H9 (cell line): Measurements from ENCODE around the gene TYMP. TPM values are rescaled to one million over a fixed set of nuclear protein-coding genes. Genes with fewer than 3 reads are reported as not detected.

Experiments used
- DNase-seq: peaks from one replicate; pipeline ENCODE4 v3.0.0-alpha.2; 2017
- H2AFZ ChIP-seq: one replicate; pipeline ENCODE4 v1.6.1; 2013; ENCODE audit warnings: mild to moderate bottlenecking, low read length, control low read depth, moderate library complexity
- H2AK5ac ChIP-seq: 2 replicates; pipeline ENCODE4 v1.6.1; 2013; ENCODE audit warnings: low read length, control low read depth, mixed read lengths; ENCODE audit not compliant: insufficient read length
- H2BK120ac ChIP-seq: one replicate; pipeline ENCODE4 v1.6.1; 2013; ENCODE audit warnings: low read depth, mild to moderate bottlenecking, low read length, control low read depth, inconsistent platforms; ENCODE audit not compliant: poor library complexity, severe bottlenecking
- H2BK12ac ChIP-seq: 2 replicates; pipeline ENCODE4 v1.6.1; 2013; ENCODE audit warnings: low read length, control low read depth, mixed read lengths, low read depth; ENCODE audit not compliant: insufficient read length
- H2BK15ac ChIP-seq: 2 replicates; pipeline ENCODE4 v1.6.1; 2013; ENCODE audit warnings: low read depth, low read length, control low read depth
- H2BK20ac ChIP-seq: one replicate; pipeline ENCODE4 v1.6.1; 2013; ENCODE audit warnings: low read depth, mild to moderate bottlenecking, low read length, control low read depth, inconsistent platforms; ENCODE audit not compliant: poor library complexity, severe bottlenecking
- H2BK5ac ChIP-seq: 2 replicates; pipeline ENCODE4 v1.6.1; 2013; ENCODE audit warnings: low read length, control low read depth, mixed read lengths; ENCODE audit not compliant: insufficient read length
- H3K14ac ChIP-seq: 2 replicates; pipeline ENCODE4 v1.6.1; 2013; ENCODE audit warnings: low read length, control low read depth; ENCODE audit not compliant: insufficient read depth
- H3K18ac ChIP-seq: 2 replicates; pipeline ENCODE4 v1.6.1; 2013; ENCODE audit warnings: low read depth, mild to moderate bottlenecking, mixed read lengths, low read length, control low read depth; ENCODE audit not compliant: insufficient read length
- H3K23ac ChIP-seq: 2 replicates; pipeline ENCODE4 v1.6.1; 2013; ENCODE audit warnings: low read length, control low read depth, mixed read lengths, low read depth; ENCODE audit not compliant: insufficient read length
- H3K23me2 ChIP-seq: 2 replicates; pipeline ENCODE4 v1.6.1; 2013; ENCODE audit warnings: low read depth, mild to moderate bottlenecking, mixed read lengths, low read length, control low read depth; ENCODE audit not compliant: insufficient read length, poor library complexity, severe bottlenecking
- H3K27ac ChIP-seq: 2 replicates; pipeline ENCODE4 v1.5.1; 2013; ENCODE audit warnings: low read length, control low read depth, mixed read lengths, low read depth; ENCODE audit not compliant: insufficient read length
- H3K27me3 ChIP-seq: 2 replicates; pipeline ENCODE4 v1.6.1; 2013; ENCODE audit warnings: low read length, control low read depth, inconsistent platforms; ENCODE audit not compliant: insufficient read depth
- H3K4ac ChIP-seq: 2 replicates; pipeline ENCODE4 v1.6.1; 2013; ENCODE audit warnings: low read depth, mild to moderate bottlenecking, control low read depth, inconsistent platforms, low read length, moderate library complexity
- H3K4me1 ChIP-seq: 2 replicates; pipeline ENCODE4 v1.6.1; 2013; ENCODE audit warnings: low read length, control low read depth, inconsistent platforms; ENCODE audit not compliant: insufficient read depth
- H3K4me2 ChIP-seq: 2 replicates; pipeline ENCODE4 v1.6.1; 2013; ENCODE audit warnings: low read length, control low read depth, mixed read lengths; ENCODE audit not compliant: insufficient read length, insufficient read depth
- H3K56ac ChIP-seq: 2 replicates; pipeline ENCODE4 v1.6.1; 2013; ENCODE audit warnings: low read depth, mild to moderate bottlenecking, mixed read lengths, low read length, control low read depth; ENCODE audit not compliant: insufficient read length
- H3K79me1 ChIP-seq: 2 replicates; pipeline ENCODE4 v1.6.1; 2013; ENCODE audit warnings: low read depth, mild to moderate bottlenecking, moderate library complexity, low read length, control low read depth, inconsistent platforms; ENCODE audit not compliant: insufficient read depth, poor library complexity, severe bottlenecking
- H3K79me2 ChIP-seq: 2 replicates; pipeline ENCODE4 v1.6.1; 2013; ENCODE audit warnings: low read length, control low read depth, inconsistent platforms; ENCODE audit not compliant: insufficient read depth
- H3K9ac ChIP-seq: 2 replicates; pipeline ENCODE4 v1.6.1; 2013; ENCODE audit warnings: low read length, control low read depth, mixed read lengths; ENCODE audit not compliant: insufficient read length; ENCODE audit errors: extremely low read depth
- H3K9me3 ChIP-seq: one replicate; pipeline ENCODE4 v1.6.1; 2013; ENCODE audit warnings: low read depth, low read length, inconsistent platforms; ENCODE audit not compliant: control insufficient read depth
- H3T11ph ChIP-seq: one replicate; pipeline ENCODE4 v1.6.1; 2013; ENCODE audit warnings: mild to moderate bottlenecking, low read length, control low read depth, inconsistent platforms
- H4K20me1 ChIP-seq: one replicate; pipeline ENCODE4 v1.6.1; 2013; ENCODE audit not compliant: control insufficient read depth, insufficient read length, insufficient read depth
- H4K5ac ChIP-seq: 2 replicates; pipeline ENCODE4 v1.6.1; 2013; ENCODE audit warnings: low read depth, mild to moderate bottlenecking, mixed read lengths, low read length, control low read depth; ENCODE audit not compliant: insufficient read length
- H4K8ac ChIP-seq: replicated peaks from 2 replicates; pipeline ENCODE4 v1.6.1; 2013; ENCODE audit warnings: low read length, control low read depth, mixed read lengths, low read depth; ENCODE audit not compliant: insufficient read length
- H4K91ac ChIP-seq: 2 replicates; pipeline ENCODE4 v1.6.1; 2013; ENCODE audit warnings: low read depth, mild to moderate bottlenecking, moderate library complexity, mixed read lengths, low read length, control low read depth; ENCODE audit not compliant: insufficient read length
- H3K27ac Mint-ChIP-seq, 3 experiments: 2 replicates in 2 of 3; 3 replicates in 1 of 3; pipeline ENCODE4 v1.8.0; 2020 to 2021; ENCODE audit warnings: mixed read lengths in 3 of 3, mild to moderate bottlenecking in 1 of 3, moderate library complexity in 1 of 3
- H3K27me3 Mint-ChIP-seq: 2 replicates; pipeline ENCODE4 v1.8.0; 2021; ENCODE audit warnings: low read depth, mild to moderate bottlenecking, moderate library complexity, mixed read lengths
- H3K36me3 Mint-ChIP-seq, 3 experiments: 2 replicates in 2 of 3; 3 replicates in 1 of 3; pipeline ENCODE4 v1.8.0; 2020 to 2021; ENCODE audit warnings: low read depth in 3 of 3, mixed read lengths in 3 of 3; ENCODE audit not compliant: insufficient read depth in 1 of 3
- H3K4me1 Mint-ChIP-seq, 2 experiments: 2 replicates each; pipeline ENCODE4 v1.8.0; 2020; ENCODE audit warnings: mixed read lengths in 2 of 2
- H3K4me3 Mint-ChIP-seq, 2 experiments: 2 replicates in 1 of 2; 3 replicates in 1 of 2; pipeline ENCODE4 v1.8.0; 2020 to 2021; ENCODE audit warnings: mild to moderate bottlenecking in 2 of 2, mixed read lengths in 2 of 2, moderate library complexity in 1 of 2
- H3K9me3 Mint-ChIP-seq, 2 experiments: 2 replicates in 1 of 2; 3 replicates in 1 of 2; pipeline ENCODE4 v1.8.0; 2020; ENCODE audit warnings: mild to moderate bottlenecking in 2 of 2, mixed read lengths in 2 of 2, moderate library complexity in 1 of 2
- CTCF ChIP-seq: fragments of 200-600 bp; sonication (generic); conservative IDR thresholded peaks from 3 replicates; pipeline ENCODE4 v1.8.0; 2021; ENCODE audit warnings: antibody characterized with exemption, mild to moderate bottlenecking
- WGBS: extraction: QIAGEN DNeasy Blood & Tissue Kit; methylation state at CpG from one replicate; pipeline ENCODE4 v1.1.7; 2013; ENCODE audit warnings: missing lambda C conversion rate, low lambda C conversion rate, mixed read lengths; ENCODE audit not compliant: insufficient read length; ENCODE audit errors: extremely low coverage; 5-methylcytosine and 5-hydroxymethylcytosine counted together
- total RNA-seq: library from RNA; stranded (reverse); gene quantifications from 2 replicates; pipeline ENCODE4 v1.2.1, GENCODE V29; 2021

The TYMP gene
- total RNA-seq, 1 experiment from 2014 or later, result 1.0 TPM

GRCh38 chr22:50561401-50562358 is 31.9 kb upstream of the TYMP start:
- Histone ChIP-seq H3K4ac (no peak overlapping the region), H3K4me2 (no peak overlapping the region), H3K27ac (no peak overlapping the region), H2BK5ac (no peak overlapping the region), H3K4me1 (no peaks in the 10 kb centered on the region), H3K79me2 (no peaks in the 10 kb centered on the region), H3K9me3 (no peaks in the 10 kb centered on the region), H3K56ac (no peak overlapping the region), H3K27me3 (no peaks in the 10 kb centered on the region), H4K8ac (no peak overlapping the region), H3K9ac (no peak overlapping the region), H2BK12ac (no peak overlapping the region), H2AK5ac (no peak overlapping the region), H3K18ac (no peak overlapping the region), H2BK120ac (no peak overlapping the region), H3T11ph (no peak overlapping the region), H3K79me1 (no peaks in the 10 kb centered on the region), H4K91ac (no peak overlapping the region), H3K23ac (no peak overlapping the region), H3K23me2 (no peaks in the 10 kb centered on the region), H2AFZ (no peak overlapping the region), H2BK15ac (no peak overlapping the region), H3K14ac (no peak overlapping the region), H2BK20ac (no peak overlapping the region), H4K5ac (no peak overlapping the region), H4K20me1 (no peaks in the 10 kb centered on the region)
- Mint-ChIP-seq H3K4me3 (peak overlapping the region; percentile 8 to 57; a peak in 3 of 5 replicates), H3K36me3 (no peaks in the 10 kb centered on the region), H3K27me3 (peaks cover 43% of the 10 kb centered on the region), H3K9me3 (no peaks in the 10 kb centered on the region), H3K27ac (no peak overlapping the region; a peak in 2 of 7 replicates), H3K4me1 (peaks cover 9 to 10% of the 10 kb centered on the region in 2 experiments)
- no peak for TF ChIP-seq CTCF
- DNase-seq, result no peak
- WGBS, result no CpG with 5 or more reads among the region's 34 CpGs
